Choroid plexus epithelial cell (primary cell): ENCODE data around the gene LHX3.

Experiments
- DNase-seq: peaks from one replicate; pipeline ENCODE4 v3.0.0-alpha.2; 2010; ENCODE audit warnings: low read depth
- H3K4me3 ChIP-seq: 2 replicates; pipeline ENCODE4 v1.5.1; 2011; ENCODE audit warnings: low read depth, mild to moderate bottlenecking, control low read depth, low read length, moderate library complexity
- TF ChIP-seq, protein P1 (sequence below): conservative IDR thresholded peaks from 2 replicates; pipeline ENCODE4 v1.5.1; 2011; ENCODE audit warnings: low read depth, mild to moderate bottlenecking, control low read depth, inconsistent platforms, low read length, moderate library complexity

Gene LHX3

GRCh38 chr9:136218673-136219072, 13.7 kb upstream of the LHX3 start:
- H3K4me3 ChIP-seq: no peak overlapping the region
- TF ChIP-seq, protein P1, sequence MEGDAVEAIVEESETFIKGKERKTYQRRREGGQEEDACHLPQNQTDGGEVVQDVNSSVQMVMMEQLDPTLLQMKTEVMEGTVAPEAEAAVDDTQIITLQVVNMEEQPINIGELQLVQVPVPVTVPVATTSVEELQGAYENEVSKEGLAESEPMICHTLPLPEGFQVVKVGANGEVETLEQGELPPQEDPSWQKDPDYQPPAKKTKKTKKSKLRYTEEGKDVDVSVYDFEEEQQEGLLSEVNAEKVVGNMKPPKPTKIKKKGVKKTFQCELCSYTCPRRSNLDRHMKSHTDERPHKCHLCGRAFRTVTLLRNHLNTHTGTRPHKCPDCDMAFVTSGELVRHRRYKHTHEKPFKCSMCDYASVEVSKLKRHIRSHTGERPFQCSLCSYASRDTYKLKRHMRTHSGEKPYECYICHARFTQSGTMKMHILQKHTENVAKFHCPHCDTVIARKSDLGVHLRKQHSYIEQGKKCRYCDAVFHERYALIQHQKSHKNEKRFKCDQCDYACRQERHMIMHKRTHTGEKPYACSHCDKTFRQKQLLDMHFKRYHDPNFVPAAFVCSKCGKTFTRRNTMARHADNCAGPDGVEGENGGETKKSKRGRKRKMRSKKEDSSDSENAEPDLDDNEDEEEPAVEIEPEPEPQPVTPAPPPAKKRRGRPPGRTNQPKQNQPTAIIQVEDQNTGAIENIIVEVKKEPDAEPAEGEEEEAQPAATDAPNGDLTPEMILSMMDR: no peak
- no peak for DNase-seq

DNA sequence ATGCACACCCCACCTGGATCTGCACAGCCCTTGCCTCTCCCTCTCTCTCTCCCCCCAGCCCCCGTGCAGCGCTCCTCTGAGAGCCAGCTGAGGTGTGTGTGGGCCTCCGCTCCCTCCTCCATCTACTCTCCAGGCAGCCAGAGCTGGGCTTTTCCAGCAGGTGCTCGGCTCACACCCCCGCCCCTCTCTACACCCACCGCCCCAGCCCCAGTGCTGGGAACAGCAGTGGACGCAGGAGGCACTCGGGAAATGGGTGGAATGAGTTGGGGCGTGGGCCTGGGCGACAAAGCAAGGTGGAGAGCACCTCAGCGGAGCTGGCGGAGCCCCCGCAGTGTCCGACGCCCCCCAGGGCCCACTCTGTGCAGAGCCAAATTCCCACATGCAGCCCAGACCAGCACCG, 13.3 kb upstream of the LHX3 start:
- TF ChIP-seq, protein P1: no peak
- no peak overlapping the region for H3K4me3 ChIP-seq
- no peak for DNase-seq

GRCh38 chr9:136216541-136217244, 11.8 kb upstream of the LHX3 start:
- H3K4me3 ChIP-seq: no peak overlapping the region
- DNase-seq: no peak
- TF ChIP-seq, protein P1: no peak

DNA sequence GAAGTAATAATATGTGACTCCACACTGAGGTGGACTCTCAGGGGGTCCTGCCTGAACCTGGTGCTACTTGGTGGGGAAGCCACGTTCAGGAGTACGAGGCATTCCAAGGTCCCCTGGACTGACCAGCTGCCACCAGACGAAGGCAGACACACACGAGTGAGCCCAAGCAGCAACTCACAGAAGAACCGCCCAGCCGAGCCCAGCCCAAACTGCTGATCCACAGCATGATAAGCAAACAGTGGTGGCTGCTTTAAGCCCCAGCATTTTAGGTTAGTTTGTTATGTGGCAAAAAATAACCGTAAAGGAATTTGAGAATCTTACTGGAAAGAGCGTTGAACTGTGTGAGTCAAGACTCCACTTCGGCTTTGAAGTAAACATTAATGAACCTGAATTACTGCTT, 8.8 kb upstream of the LHX3 start:
- no peak overlapping the region for H3K4me3 ChIP-seq
- no peak for DNase-seq
- TF ChIP-seq, protein P1: no peak

DNA sequence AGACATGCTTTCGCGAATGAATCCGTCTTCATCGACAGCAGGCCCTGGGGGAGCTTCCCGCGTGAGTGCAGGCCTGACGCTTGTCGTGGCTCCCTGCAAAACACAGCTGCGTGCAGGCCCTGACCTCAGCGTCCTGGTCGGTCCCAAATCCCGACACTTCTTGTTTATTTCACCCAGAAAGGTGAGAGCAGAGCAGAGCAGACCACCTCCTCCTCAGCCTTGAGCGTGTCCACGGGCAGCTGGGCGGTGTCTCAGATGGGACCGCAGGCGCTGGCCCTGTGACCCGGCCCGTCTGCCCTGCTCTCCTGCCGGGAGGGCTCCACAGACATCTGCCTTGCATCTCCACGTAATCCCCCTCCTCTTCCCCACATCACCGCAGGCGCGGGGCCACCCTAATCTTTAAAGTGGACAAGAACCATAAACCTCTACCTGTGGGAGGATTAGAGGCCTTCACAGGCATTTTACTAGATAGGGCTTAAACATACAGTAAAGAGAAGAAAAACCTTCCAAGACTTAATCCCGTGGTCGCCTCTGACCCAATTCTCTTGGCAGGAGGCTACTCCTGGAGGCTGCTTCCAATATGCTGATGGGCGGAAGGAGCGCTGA, 7.5 kb upstream of the LHX3 start:
- TF ChIP-seq, protein P1: no peak
- no peak for DNase-seq
- H3K4me3 ChIP-seq: no peak overlapping the region

DNA sequence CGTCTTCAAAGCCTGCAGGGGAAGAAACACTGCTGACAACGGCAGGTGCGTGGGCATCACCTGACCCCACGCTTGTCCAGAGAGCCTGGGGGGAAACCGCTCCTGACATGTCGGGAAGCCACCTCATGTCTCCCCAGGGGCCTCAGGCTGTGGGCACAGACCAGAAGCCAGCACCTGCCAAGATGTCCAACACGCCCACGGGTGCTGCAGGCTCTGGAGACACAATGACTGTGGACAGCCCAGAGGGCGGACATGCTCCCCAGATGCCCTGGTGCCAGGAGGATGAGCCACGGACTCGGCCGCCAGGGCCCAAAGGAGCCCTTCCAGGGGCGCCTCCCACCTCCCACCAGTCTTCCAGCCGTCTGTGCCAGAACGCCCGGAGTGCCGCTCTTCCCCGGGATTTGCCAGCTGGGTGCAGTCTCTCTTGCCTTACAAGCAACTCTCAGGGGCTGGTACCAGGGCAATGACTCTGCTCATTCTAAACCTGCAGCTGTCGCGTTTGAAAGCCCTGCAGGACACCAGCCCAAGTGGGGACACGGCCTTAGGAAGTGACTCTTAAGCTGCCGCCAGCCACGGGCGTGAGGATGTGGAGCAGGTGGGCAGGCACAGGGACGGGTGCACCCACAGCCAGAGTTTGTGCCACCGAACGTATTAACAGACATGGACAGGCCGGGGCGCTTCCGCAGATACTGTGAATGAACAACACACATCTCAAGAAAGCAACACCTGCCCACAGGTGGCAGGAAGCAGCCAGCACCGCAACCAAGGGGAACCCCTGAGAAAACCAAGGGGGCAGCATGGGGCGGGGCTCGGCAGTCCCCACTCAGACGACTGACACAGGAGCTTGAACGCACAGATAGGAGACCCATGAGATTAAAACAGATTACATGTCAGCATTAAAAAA, 6.8 kb upstream of the LHX3 start:
- H3K4me3 ChIP-seq: no peak overlapping the region
- TF ChIP-seq, protein P1: no peak
- no peak for DNase-seq
